GM18867 (cell line): ENCODE measurements around the gene NFILZ.
"Not testable (repeated sequence)": the region's sequence is repeated elsewhere in the genome, so short reads cannot be mapped to it uniquely, and the experiment has no call there.

Source experiments
- ATAC-seq: cut with Tn5 transposase; IDR thresholded peaks from one replicate; pipeline ENCODE4 v1.9.1; 2021; ENCODE audit warnings: mild to moderate bottlenecking, moderate library complexity; ENCODE audit not compliant: unreplicated experiment

Gene NFILZ

GRCh38 chr19:8611391-8611876 is 19.0 kb upstream of the NFILZ start:
- ATAC-seq, result no peak

- no peak for ATAC-seq
Measured at GRCh38 chr19:8611877-8612806, 18.3 kb upstream of the NFILZ start.

GRCh38 chr19:8612807-8613171 is 17.6 kb upstream of the NFILZ start:
- no peak for ATAC-seq

- no peak for ATAC-seq
Measured at GRCh38 chr19:8614455-8614854, 16.0 kb upstream of the NFILZ start.

GRCh38 chr19:8615024-8615423 is 15.4 kb upstream of the NFILZ start:
- no peak for ATAC-seq

- no peak for ATAC-seq
Measured at GRCh38 chr19:8615813-8616596, 14.4 kb upstream of the NFILZ start.

- ATAC-seq, result no peak
Measured at GRCh38 chr19:8616861-8617260, 13.6 kb upstream of the NFILZ start.

GRCh38 chr19:8617325-8617724 is 13.1 kb upstream of the NFILZ start:
- ATAC-seq, result not testable (repeated sequence)

GRCh38 chr19:8617984-8618383 is 12.4 kb upstream of the NFILZ start:
- ATAC-seq, result no peak

GRCh38 chr19:8618751-8619150 is 11.7 kb upstream of the NFILZ start:
- no peak for ATAC-seq

- not testable (repeated sequence) for ATAC-seq
Measured at GRCh38 chr19:8622886-8623285, 7.5 kb upstream of the NFILZ start.

GRCh38 chr19:8626842-8627241 is 3.6 kb upstream of the NFILZ start:
- no peak for ATAC-seq

- ATAC-seq, result no peak
Measured at GRCh38 chr19:8629184-8629583, 1.2 kb upstream of the NFILZ start.

GRCh38 chr19:8630796-8631424 is 477 bp downstream of the NFILZ start:
- no peak for ATAC-seq

- ATAC-seq, result no peak
Measured at GRCh38 chr19:8631425-8631819, 989 bp downstream of the NFILZ start.

GRCh38 chr19:8635422-8635821 is 5.0 kb downstream of the NFILZ start:
- ATAC-seq, result no peak

- not testable (repeated sequence) for ATAC-seq
Measured at GRCh38 chr19:8637070-8637469, 6.6 kb downstream of the NFILZ start.

GRCh38 chr19:8638078-8638619 is 7.7 kb downstream of the NFILZ start:
- ATAC-seq, result no peak

GRCh38 chr19:8639821-8640401 is 9.5 kb downstream of the NFILZ start:
- ATAC-seq, result no peak

- no peak for ATAC-seq
Measured at GRCh38 chr19:8640402-8641004, 10.1 kb downstream of the NFILZ start.
